ENCODE data around the gene LPAR6.

- TF ChIP-seq, protein P1, sequence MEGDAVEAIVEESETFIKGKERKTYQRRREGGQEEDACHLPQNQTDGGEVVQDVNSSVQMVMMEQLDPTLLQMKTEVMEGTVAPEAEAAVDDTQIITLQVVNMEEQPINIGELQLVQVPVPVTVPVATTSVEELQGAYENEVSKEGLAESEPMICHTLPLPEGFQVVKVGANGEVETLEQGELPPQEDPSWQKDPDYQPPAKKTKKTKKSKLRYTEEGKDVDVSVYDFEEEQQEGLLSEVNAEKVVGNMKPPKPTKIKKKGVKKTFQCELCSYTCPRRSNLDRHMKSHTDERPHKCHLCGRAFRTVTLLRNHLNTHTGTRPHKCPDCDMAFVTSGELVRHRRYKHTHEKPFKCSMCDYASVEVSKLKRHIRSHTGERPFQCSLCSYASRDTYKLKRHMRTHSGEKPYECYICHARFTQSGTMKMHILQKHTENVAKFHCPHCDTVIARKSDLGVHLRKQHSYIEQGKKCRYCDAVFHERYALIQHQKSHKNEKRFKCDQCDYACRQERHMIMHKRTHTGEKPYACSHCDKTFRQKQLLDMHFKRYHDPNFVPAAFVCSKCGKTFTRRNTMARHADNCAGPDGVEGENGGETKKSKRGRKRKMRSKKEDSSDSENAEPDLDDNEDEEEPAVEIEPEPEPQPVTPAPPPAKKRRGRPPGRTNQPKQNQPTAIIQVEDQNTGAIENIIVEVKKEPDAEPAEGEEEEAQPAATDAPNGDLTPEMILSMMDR (IDR thresholded peaks at IDR 0.05) = no peak
- no peak for TF ChIP-seq EP300 (IDR thresholded peaks at IDR 0.05)
Observed at GRCh38 chr13:48457578-48458242, 44.8 kb upstream of the LPAR6 start.

Measured in suprapubic skin (tissue), 3 donors.